RWPE2 (cell line): Measurements from ENCODE around the gene ALK.
A peak's percentile ranks its signal among the peaks of the same experiment; 100 is the strongest.

Experiments used
- ATAC-seq: fragments of 200-7000 bp; cut with Tn5 transposase; 3 replicates; pipeline ENCODE4 v1.9.1; 2021; ENCODE audit warnings: low read depth
- DNase-seq: peaks from one replicate; pipeline ENCODE4 v3.0.0-alpha.2; 2020; ENCODE audit warnings: low spot score
- H3K27ac ChIP-seq: fragments of 450-650 bp; 2 replicates; pipeline ENCODE4 v1.5.1; 2017; ENCODE audit warnings: mild to moderate bottlenecking; ENCODE audit not compliant: poor library complexity, severe bottlenecking
- H3K27me3 ChIP-seq: fragments of 250-450 bp; sonication (Bioruptor Pico); 2 replicates; pipeline ENCODE4 v1.5.1; 2021; ENCODE audit warnings: mild to moderate bottlenecking, moderate library complexity; ENCODE audit not compliant: insufficient read depth, poor library complexity, severe bottlenecking
- H3K36me3 ChIP-seq: fragments of 250-450 bp; sonication (Bioruptor Pico); 2 replicates; pipeline ENCODE4 v1.5.1; 2020; ENCODE audit warnings: low read depth, mild to moderate bottlenecking, moderate library complexity
- H3K4me1 ChIP-seq: fragments of 250-450 bp; sonication (Bioruptor Pico); 2 replicates; pipeline ENCODE4 v1.5.1; 2021; ENCODE audit warnings: mild to moderate bottlenecking, moderate library complexity; ENCODE audit not compliant: insufficient read depth, poor library complexity, severe bottlenecking
- H3K4me3 ChIP-seq: fragments of 250-450 bp; sonication (Bioruptor Pico); 2 replicates; pipeline ENCODE4 v1.5.1; 2021; ENCODE audit warnings: mild to moderate bottlenecking, moderate library complexity; ENCODE audit not compliant: severe bottlenecking
- H3K9me3 ChIP-seq: fragments of 250-450 bp; sonication (Bioruptor Pico); 2 replicates; pipeline ENCODE4 v1.5.1; 2021; ENCODE audit warnings: mild to moderate bottlenecking, moderate library complexity; ENCODE audit not compliant: severe bottlenecking
- TF ChIP-seq, protein P1 (sequence below): fragments of 450-650 bp; IDR thresholded peaks from one replicate; pipeline ENCODE4 v1.5.1; 2017; ENCODE audit warnings: mild to moderate bottlenecking, moderate library complexity; ENCODE audit not compliant: poor library complexity, severe bottlenecking

The ALK gene

DNA sequence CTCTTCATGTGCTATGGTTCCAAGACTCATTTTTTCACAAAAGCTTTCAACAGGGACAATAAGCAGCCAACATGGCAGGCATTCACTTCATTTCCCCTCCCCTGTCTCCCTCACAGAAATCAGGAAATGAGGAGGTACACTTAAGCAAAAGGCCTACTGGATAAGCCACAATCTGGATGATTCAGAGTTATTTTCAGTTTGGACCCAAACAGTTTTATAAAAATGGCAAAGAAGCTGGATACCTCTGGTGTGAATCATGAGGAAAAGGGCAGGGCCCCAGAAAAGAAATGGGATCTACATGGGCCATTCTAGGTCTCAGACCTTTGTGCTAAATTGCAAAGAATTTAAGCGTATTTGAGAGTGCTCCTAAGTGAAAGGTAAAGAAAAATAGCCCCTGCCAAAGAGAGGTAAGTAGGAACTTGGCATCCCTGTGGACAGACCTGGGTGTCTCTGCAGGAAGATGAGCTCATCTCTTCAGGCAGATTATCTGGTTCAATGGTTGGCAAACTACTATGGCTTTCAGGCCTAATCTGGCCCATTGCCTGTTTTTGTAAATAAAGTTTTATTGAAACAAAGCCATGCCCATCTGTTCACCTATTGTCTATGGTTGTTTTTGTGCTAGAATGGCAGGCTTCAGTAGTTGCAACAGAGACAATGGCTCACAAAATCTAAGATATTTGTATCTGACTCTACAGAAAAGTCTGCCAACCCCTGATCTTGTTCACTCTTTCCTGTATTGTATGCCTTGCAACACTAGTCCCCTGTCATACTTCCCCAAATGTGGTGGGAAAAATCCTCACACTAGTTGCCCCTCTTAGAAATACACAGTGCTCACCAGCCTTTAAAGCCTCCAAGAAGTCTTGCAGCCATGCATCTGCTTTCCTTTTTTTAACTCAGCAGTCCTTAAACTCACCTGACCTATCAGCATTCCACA lies 315.0 kb downstream of the ALK start:
- DNase-seq, result no peak
- TF ChIP-seq, protein P1, sequence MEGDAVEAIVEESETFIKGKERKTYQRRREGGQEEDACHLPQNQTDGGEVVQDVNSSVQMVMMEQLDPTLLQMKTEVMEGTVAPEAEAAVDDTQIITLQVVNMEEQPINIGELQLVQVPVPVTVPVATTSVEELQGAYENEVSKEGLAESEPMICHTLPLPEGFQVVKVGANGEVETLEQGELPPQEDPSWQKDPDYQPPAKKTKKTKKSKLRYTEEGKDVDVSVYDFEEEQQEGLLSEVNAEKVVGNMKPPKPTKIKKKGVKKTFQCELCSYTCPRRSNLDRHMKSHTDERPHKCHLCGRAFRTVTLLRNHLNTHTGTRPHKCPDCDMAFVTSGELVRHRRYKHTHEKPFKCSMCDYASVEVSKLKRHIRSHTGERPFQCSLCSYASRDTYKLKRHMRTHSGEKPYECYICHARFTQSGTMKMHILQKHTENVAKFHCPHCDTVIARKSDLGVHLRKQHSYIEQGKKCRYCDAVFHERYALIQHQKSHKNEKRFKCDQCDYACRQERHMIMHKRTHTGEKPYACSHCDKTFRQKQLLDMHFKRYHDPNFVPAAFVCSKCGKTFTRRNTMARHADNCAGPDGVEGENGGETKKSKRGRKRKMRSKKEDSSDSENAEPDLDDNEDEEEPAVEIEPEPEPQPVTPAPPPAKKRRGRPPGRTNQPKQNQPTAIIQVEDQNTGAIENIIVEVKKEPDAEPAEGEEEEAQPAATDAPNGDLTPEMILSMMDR, result no peak
- peaks cover 28% of the 10 kb centered on the region for H3K4me1 ChIP-seq
- no peaks in the 10 kb centered on the region for H3K9me3 ChIP-seq
- H3K4me3 ChIP-seq, result no peak overlapping the region
- peak; percentile 89 for ATAC-seq
- H3K27ac ChIP-seq, result peak overlapping the region; percentile 93
- H3K36me3 ChIP-seq, result no peaks in the 10 kb centered on the region
- no peaks in the 10 kb centered on the region for H3K27me3 ChIP-seq

DNA sequence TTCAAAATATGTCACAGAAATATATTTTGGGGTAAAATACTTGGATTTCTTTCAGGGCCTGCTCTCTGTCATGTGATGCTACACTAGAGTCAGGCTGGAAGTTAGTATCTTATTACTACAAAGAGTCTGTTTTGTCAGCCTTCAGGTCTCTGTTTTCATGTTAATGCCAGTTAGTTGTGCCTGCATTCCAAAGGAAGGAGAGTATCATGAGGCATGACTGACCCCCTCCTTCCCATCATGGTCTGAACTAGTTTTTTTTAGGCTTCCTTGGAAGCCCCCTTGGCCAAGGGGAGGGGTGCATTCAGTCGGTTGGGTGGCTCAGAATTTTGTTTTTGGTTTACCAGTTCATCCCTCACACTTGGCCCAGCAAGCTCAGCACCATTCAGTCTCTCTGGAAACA lies 318.0 kb downstream of the ALK start:
- no peak for DNase-seq
- H3K27me3 ChIP-seq, result no peaks in the 10 kb centered on the region
- H3K9me3 ChIP-seq, result no peaks in the 10 kb centered on the region
- H3K27ac ChIP-seq, result no peak overlapping the region
- ATAC-seq, result no peak
- H3K4me3 ChIP-seq, result no peak overlapping the region
- TF ChIP-seq, protein P1, result no peak
- no peaks in the 10 kb centered on the region for H3K36me3 ChIP-seq
- peaks cover 28% of the 10 kb centered on the region for H3K4me1 ChIP-seq

DNA sequence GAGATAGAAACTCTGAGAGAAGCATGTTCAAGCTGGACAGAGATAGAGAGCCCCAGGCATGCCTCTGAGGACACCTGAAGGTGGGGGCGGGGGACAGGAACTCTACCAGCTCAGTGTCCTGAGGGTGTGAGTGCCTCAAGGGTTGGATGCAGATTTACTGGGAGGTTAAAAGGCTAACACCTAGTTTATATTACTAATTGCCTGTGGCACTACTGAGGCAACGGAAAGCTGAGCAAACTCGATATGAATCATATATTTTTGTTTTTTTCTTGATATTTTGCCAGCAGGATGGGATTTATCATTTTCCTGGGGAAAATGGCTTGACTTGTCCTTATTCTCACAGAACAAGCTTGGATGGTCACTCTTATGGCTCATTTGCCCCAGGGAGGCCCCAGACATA lies 319.5 kb downstream of the ALK start:
- TF ChIP-seq, protein P1, result no peak
- Histone ChIP-seq H3K4me1 (peaks cover 26% of the 10 kb centered on the region), H3K36me3 (no peaks in the 10 kb centered on the region), H3K4me3 (no peak overlapping the region), H3K27ac (no peak overlapping the region), H3K9me3 (no peaks in the 10 kb centered on the region), H3K27me3 (no peaks in the 10 kb centered on the region)
- peak; percentile 63 for ATAC-seq
- DNase-seq, result no peak

DNA sequence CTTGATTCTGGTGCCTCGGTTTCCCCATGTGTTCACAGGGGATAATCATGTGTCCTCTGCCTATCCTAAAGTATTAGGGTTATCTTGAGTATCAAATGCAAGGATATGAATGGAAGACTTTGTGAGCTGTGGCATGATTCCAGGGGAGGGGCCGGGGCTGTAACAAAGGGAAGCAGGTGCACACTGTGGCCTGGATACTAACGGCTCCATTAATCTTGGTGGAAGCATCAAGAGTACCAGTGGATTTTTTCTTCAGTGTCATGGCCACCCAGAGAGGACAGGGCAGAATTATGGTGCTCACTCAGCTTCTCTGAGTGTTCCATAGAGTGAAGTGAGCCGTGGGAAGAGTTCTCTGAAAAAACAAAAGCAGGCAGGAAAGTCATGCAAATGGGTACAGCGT lies 320.1 kb downstream of the ALK start:
- Histone ChIP-seq H3K36me3 (no peaks in the 10 kb centered on the region), H3K4me1 (peaks cover 20% of the 10 kb centered on the region), H3K4me3 (no peak overlapping the region), H3K27ac (no peak overlapping the region), H3K27me3 (no peaks in the 10 kb centered on the region), H3K9me3 (no peaks in the 10 kb centered on the region)
- TF ChIP-seq, protein P1, result no peak
- ATAC-seq (no peak), DNase-seq (no peak)

DNA sequence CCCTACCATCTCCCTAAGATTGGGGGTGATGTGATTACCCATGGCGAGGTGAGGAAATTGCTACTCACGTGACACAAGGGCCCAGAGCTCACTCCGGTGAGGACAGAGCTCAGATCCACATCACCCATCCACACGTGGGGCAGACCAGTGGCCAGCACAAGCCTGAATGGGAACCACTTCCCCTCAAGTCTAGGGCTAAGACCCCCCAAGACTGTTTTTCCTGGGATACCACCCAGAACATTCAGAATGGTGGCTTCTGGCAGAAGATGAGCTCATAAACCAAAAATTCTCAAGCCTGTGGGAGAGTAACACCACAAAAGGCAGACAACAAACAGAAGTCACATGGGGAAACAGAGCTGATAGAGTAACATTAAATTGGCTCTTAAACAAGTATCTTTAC lies 321.4 kb downstream of the ALK start:
- Histone ChIP-seq H3K27ac (no peak overlapping the region), H3K9me3 (no peaks in the 10 kb centered on the region), H3K4me3 (no peak overlapping the region), H3K4me1 (peaks cover 11% of the 10 kb centered on the region), H3K27me3 (no peaks in the 10 kb centered on the region), H3K36me3 (no peaks in the 10 kb centered on the region)
- TF ChIP-seq, protein P1, result no peak
- ATAC-seq (no peak), DNase-seq (no peak)
